NCI-H526 (cell line): ENCODE measurements around the gene IKZF5.

Experiments used
- DNase-seq, 2 experiments: peaks; one replicate each; lab custom pipeline; 2025; lab: John Stamatoyannopoulos, UW

IKZF5 gene

GRCh38 chr10:123014772-123015171, 6.2 kb upstream of the IKZF5 start:
- no peak for DNase-seq

- no peak for DNase-seq
Observed at GRCh38 chr10:123013456-123014419, 5.1 kb upstream of the IKZF5 start.

DNA sequence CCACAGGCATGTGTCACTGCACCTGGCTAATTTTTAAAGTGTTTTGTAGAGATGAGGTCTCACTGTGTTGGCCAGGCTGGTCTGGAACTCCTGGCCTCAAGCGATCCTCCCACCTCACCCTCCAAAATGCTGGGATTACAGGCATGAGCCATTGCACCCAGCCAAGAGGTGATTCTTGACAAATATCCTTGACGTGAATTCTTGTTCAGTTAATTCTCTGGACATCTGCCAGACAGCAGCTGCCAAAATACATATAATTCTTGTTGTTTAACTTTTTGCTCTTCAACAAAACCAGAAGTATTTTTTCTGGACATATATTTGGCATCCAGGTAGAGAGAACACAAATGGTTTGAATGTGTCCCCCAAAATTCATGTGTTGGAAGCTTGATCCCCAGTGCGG, 3.4 kb upstream of the IKZF5 start:
- DNase-seq, result no peak

- no peak for DNase-seq
Observed at GRCh38 chr10:123009105-123009820, 668 bp upstream of the IKZF5 start.

DNA sequence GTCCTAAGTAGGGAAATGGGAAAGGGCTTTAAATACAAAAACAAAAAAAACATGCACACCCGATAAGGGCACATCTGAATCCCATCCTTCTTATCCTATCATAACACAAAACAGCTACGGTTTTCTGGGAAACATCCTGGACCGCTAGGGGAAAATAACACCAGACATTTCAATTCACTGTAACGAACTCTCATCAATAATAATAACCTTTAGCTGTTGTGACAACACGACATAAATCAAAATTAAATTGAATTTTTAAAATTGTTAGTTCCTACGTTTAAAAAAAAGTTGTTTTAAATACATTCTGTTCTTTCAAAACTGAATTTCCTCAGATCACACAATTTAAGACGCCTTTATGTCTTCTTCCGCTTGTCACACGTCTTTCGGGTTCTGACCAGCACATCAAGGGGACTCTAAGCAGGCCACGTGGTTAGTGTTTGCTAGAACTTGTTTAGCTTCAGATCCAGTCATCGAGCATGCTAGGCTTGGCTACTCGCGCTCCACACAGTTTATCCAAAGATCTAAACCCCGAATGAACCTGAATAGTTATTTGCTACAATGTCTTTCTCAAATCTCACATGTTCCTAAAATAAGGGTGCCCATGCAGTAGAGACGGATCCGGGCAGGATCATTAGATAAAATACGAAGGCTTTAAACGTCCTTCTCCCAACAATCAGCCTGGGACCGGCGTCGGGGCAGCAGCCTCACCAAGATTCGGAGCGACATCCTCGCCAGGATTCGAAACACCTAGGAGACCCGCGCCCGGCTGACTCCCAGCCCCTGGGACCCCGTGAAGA, 839 bp downstream of the IKZF5 start:
- DNase-seq, result peak; percentile 33 to 74

GRCh38 chr10:123004298-123004697, 4.3 kb downstream of the IKZF5 start:
- DNase-seq, result no peak

DNA sequence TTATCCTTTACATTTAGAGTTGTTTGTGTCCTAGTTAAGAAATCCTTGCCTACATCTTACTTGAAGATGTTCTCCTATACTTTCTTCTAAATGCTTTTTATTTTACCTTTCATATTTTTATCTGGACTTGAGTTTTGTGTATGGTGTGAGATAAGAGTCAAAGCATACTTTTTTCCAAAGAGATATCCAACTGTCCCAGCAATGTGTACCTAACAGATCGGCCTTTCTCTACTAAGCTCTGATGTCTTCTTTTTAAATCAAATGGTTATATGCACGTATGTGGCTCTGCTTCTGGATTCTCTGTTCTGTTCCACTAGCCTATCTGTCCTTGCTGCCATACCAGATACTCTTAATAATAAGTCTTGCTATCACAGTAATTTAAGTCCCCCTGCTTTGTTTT, 7.2 kb downstream of the IKZF5 start:
- DNase-seq, result no peak

DNA sequence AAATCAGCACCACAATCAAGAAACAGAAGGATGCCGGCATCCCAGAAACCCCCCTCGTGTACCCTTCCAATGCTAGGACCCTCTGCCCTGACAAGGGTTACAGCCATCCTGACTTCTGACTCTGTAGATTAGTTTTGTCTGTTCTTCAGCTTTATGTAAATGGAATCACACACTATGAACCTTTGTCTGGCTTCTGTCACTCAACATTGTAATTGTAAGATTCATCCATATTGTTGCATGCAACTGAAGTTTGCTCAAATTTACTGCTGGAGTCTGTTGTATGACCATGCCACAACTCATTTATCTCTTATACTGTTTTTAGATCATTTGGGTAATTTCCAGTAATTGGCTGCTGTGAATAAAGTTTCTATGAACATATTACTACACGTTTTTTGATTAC, 8.4 kb downstream of the IKZF5 start:
- peak in 1 of 2 experiments; percentile 27 for DNase-seq

- DNase-seq, result peak; percentile 19 to 66
Observed at GRCh38 chr10:122999347-122999746, 9.2 kb downstream of the IKZF5 start.

- DNase-seq, result no peak
Observed at GRCh38 chr10:122998934-122999333, 9.7 kb downstream of the IKZF5 start.

- DNase-seq, result no peak
Observed at GRCh38 chr10:122998360-122998917, 10.2 kb downstream of the IKZF5 start.

DNA sequence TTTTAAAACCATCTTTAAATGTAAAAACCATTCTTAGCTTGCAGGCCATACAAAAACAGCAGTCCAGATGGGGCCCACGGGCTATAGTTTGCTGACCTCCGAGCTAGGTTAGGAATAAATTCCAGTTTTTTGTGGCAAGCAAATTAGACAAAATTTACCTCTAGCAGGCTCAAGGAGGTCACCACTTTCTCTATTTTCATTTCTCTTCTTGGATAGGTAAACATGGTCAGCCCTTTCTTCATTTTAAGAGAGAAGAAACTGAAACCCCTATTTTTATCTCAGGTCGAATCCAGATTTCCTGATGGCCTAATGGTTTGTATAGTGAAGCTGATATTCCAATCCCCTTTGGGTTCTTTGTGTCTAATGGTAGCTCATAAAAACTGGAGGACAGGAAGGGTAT, 10.7 kb downstream of the IKZF5 start:
- no peak for DNase-seq

GRCh38 chr10:122995936-122996335, 12.7 kb downstream of the IKZF5 start:
- no peak for DNase-seq

GRCh38 chr10:122993797-122994336, 14.7 kb downstream of the IKZF5 start:
- no peak for DNase-seq

- DNase-seq, result no peak
Observed at GRCh38 chr10:122992031-122992585, 16.5 kb downstream of the IKZF5 start.

- DNase-seq, result no peak
Observed at GRCh38 chr10:122990278-122990677, 18.3 kb downstream of the IKZF5 start.

DNA sequence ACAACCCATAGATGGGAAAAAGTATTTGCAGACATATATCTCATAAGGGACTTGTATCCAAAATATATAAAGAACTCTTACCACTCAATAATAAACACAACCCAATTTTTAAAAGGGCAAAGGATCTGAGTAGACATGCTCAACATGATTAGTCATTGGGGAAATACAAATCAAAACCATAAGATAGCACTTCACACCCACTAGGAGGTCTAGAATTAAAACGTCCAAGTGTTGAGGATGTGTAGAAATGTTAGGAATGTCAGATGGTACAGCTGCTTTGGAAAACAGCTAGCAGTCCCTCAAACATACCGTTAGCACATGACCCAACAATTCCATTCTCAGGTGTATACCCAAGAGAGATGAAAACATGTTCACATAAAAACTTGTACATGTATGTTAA, 20.1 kb downstream of the IKZF5 start:
- no peak for DNase-seq

DNA sequence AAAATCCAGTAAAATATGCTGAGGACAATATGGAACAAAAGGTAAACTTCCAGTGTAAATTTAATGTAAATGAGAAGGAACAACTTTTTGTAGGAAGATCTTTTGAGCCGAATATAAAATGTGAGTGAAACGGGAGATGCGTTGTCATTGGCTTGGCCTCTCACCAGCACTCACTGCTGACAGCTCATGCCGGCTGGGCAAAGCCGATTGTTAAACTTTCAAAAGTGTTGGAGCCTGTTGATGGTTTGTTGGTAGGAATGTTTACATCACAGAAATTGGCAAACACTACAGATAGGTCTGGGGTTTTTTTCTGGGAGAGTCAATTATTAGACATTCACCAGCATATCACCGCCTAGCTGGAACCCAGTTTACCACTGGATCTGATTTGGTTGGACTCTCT, 22.3 kb downstream of the IKZF5 start:
- no peak for DNase-seq

DNA sequence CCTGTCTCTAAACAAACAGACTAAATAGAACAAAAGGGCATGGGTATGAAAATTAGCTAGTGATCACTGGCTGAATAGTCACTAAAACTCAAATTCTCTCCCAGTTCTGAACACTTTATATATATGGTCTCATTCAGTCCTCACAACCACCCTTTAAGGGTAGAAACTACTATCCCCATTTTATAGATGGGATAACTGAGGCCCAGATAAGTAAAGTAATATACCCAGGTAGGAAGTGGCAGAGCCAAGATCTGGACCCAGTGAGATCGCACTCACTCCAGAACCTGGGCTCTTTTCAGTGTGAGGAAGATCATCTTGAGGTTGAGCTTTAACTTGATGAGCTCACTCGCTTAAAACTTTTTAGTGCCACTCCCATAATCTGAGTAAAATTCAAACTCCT, 23.9 kb downstream of the IKZF5 start:
- no peak for DNase-seq

DNA sequence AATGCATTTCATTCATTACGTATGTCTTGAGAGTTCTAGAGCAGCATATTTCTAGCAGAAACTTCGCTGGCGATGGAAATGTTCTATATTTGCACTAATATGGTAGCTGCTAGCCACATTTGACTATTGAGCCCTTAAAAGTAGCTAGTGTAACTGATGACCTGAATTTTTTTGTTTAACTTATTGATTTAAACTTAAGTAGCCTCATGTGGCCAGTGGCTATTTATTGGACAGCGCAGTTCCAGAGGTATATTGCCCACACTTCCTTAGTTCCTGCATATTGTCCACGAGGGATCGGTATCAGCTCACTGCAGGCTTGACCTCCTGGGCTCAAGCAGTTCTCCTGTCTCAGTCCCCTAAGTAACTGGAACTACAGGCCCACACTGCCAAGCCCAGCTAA, 24.7 kb downstream of the IKZF5 start:
- no peak for DNase-seq

GRCh38 chr10:122981066-122981464, 27.5 kb downstream of the IKZF5 start:
- DNase-seq, result peak; percentile 44 to 54
